Keratinocyte (primary cell): ENCODE results near the gene KIF25. TPM values are rescaled to one million over a fixed set of nuclear protein-coding genes. Genes with fewer than 3 reads are reported as not detected.

Source experiments
- DNase-seq: peaks from one replicate; pipeline ENCODE4 v3.0.0-alpha.2; 2011; ENCODE audit warnings: low read depth, missing footprints, low spot score
- FAIRE-seq: peaks from 2 replicates; lab custom pipeline; 2011; peaks lifted over from hg19 to GRCh38; lab: Jason Lieb, UNC
- H2AFZ ChIP-seq: 2 replicates; pipeline ENCODE4 v1.6.0; 2012; ENCODE audit warnings: low read length, control low read depth, inconsistent platforms; ENCODE audit not compliant: control insufficient read depth
- H3K27ac ChIP-seq: 2 replicates; pipeline ENCODE4 v1.5.1; 2011; ENCODE audit warnings: low read length; ENCODE audit not compliant: control insufficient read depth, insufficient read depth
- H3K27me3 ChIP-seq: 3 replicates; pipeline ENCODE4 v1.6.0; 2011; ENCODE audit warnings: low read length; ENCODE audit not compliant: control insufficient read depth, insufficient read depth; ENCODE audit errors: extremely low read depth
- H3K36me3 ChIP-seq, 2 experiments: 2 replicates in 1 of 2; 3 replicates in 1 of 2; pipeline ENCODE4 v1.5.1; 2011; ENCODE audit warnings: low read length in 2 of 2, mild to moderate bottlenecking in 1 of 2; ENCODE audit not compliant: control insufficient read depth in 2 of 2, insufficient read depth in 2 of 2; ENCODE audit errors: extremely low read depth in 1 of 2
- H3K4me1 ChIP-seq: 3 replicates; pipeline ENCODE4 v1.5.1; 2011; ENCODE audit warnings: low read length; ENCODE audit not compliant: control insufficient read depth, insufficient read depth; ENCODE audit errors: extremely low read depth
- H3K4me2 ChIP-seq: 3 replicates; pipeline ENCODE4 v1.6.0; 2011; ENCODE audit warnings: low read depth, low read length; ENCODE audit not compliant: control insufficient read depth, insufficient read depth; ENCODE audit errors: extremely low read depth
- H3K4me3 ChIP-seq, 3 experiments: fragments of 200-600 bp in 1 of 3; sonication (generic) in 1 of 3; 2 replicates in 2 of 3; 3 replicates in 1 of 3; pipeline ENCODE4 v1.5.1; 2011 to 2016; ENCODE audit warnings: low read length in 3 of 3, mild to moderate bottlenecking in 3 of 3, control low read depth in 2 of 3, inconsistent platforms in 1 of 3, low read depth in 1 of 3, mixed read lengths in 1 of 3, mixed run types in 1 of 3, moderate library complexity in 1 of 3; ENCODE audit not compliant: control insufficient read depth in 2 of 3, insufficient read depth in 2 of 3; ENCODE audit errors: extremely low read depth in 1 of 3
- H3K79me2 ChIP-seq: 2 replicates; pipeline ENCODE4 v1.6.0; 2012; ENCODE audit warnings: low read length; ENCODE audit not compliant: control insufficient read depth, insufficient read depth
- H3K9ac ChIP-seq: 3 replicates; pipeline ENCODE4 v1.6.0; 2011; ENCODE audit warnings: low read length; ENCODE audit not compliant: control insufficient read depth, insufficient read depth; ENCODE audit errors: extremely low read depth
- H3K9me1 ChIP-seq: 3 replicates; pipeline ENCODE4 v1.6.0; 2011; ENCODE audit warnings: low read length; ENCODE audit not compliant: control insufficient read depth, insufficient read depth; ENCODE audit errors: extremely low read depth
- H3K9me3 ChIP-seq: 2 replicates; pipeline ENCODE4 v1.5.1; 2012; ENCODE audit warnings: low read depth, low read length; ENCODE audit not compliant: control insufficient read depth
- H4K20me1 ChIP-seq: 3 replicates; pipeline ENCODE4 v1.6.0; 2011; ENCODE audit warnings: low read length; ENCODE audit not compliant: control insufficient read depth, insufficient read depth; ENCODE audit errors: extremely low read depth
- EZH2 ChIP-seq: IDR thresholded peaks from one replicate; pipeline ENCODE4 v1.6.1; 2012; ENCODE audit warnings: inconsistent platforms, mild to moderate bottlenecking, low read length, moderate library complexity
- dilution Hi-C: fragments of 300-500 bp; cut with MboI; formaldehyde crosslinking; loops from one replicate; pipeline ENCODE4 v1.7.0; 2020; ENCODE audit warnings: low sequenced_read_pairs; ENCODE audit not compliant: extremely low pct_ligation_motif_present
- polyA plus RNA-seq, 5 experiments: library from polyadenylated mRNA; depleted of rRNA in 3 of 5; stranded (reverse) in 3 of 5; stranded (forward) in 1 of 5; unstranded in 1 of 5; fragments of >200 nt; gene quantifications; 1 replicate in 1 of 5; 2 replicates in 3 of 5; 3 replicates in 1 of 5; pipeline versions ENCODE4 v1.2.1 to v1.2.3, GENCODE V29; 2011 to 2012; ENCODE audit warnings: missing spikeins in 2 of 5, low read depth in 1 of 5, low replicate concordance in 1 of 5
- TF ChIP-seq, protein P1 (sequence below), 3 experiments: IDR thresholded peaks in 1 of 3; conservative IDR thresholded peaks in 1 of 3; optimal IDR thresholded peaks in 1 of 3; 2 replicates in 2 of 3; 3 replicates in 1 of 3; pipeline versions ENCODE3 to v1.5.1; 2011; ENCODE audit warnings: low read length in 3 of 3, mild to moderate bottlenecking in 3 of 3, moderate library complexity in 2 of 3, control low read depth in 1 of 3, inconsistent platforms in 1 of 3; ENCODE audit not compliant: insufficient read depth in 2 of 3; ENCODE audit errors: extremely low read depth in 1 of 3

Gene KIF25
- polyA plus RNA-seq, 1 donor (not counting 4 experiments of a cell fraction or from before 2014, with no cell fraction given): not detected

DNA sequence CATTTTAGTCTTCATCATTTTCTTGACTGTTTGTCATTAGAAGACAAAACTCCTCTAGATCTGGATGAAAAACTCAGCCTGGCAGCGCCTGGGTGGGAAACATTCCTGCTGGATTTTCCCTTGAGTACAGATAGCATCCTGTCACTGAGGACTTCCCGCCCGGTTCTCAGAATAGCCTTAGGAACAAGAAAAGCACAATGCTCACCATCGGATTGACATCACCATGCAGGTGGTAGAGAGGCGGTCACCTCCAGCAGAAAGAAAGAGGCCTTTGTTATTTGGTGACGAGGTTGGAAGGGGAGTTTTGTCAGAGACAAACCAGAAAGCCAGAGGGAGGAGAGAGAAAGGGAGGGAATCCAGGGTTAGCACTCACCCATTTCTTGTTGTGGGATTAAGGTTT lies 39.8 kb downstream of the KIF25 start:
- Histone ChIP-seq H3K4me3 (no peak overlapping the region), H3K4me1 (peaks cover 10% of the 10 kb centered on the region), H2AFZ (no peak overlapping the region), H3K9ac (no peak overlapping the region), H3K79me2 (no peaks in the 10 kb centered on the region), H3K4me2 (no peak overlapping the region), H4K20me1 (no peaks in the 10 kb centered on the region), H3K9me1 (no peaks in the 10 kb centered on the region), H3K36me3 (no peaks in the 10 kb centered on the region), H3K27me3 (peaks cover 20% of the 10 kb centered on the region), H3K9me3 (peaks cover 7% of the 10 kb centered on the region), H3K27ac (no peak overlapping the region)
- DNase-seq (no peak), FAIRE-seq (no peak)
- dilution Hi-C loops: no loop called here
- TF ChIP-seq EZH2: no peak
- TF ChIP-seq, protein P1, sequence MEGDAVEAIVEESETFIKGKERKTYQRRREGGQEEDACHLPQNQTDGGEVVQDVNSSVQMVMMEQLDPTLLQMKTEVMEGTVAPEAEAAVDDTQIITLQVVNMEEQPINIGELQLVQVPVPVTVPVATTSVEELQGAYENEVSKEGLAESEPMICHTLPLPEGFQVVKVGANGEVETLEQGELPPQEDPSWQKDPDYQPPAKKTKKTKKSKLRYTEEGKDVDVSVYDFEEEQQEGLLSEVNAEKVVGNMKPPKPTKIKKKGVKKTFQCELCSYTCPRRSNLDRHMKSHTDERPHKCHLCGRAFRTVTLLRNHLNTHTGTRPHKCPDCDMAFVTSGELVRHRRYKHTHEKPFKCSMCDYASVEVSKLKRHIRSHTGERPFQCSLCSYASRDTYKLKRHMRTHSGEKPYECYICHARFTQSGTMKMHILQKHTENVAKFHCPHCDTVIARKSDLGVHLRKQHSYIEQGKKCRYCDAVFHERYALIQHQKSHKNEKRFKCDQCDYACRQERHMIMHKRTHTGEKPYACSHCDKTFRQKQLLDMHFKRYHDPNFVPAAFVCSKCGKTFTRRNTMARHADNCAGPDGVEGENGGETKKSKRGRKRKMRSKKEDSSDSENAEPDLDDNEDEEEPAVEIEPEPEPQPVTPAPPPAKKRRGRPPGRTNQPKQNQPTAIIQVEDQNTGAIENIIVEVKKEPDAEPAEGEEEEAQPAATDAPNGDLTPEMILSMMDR (optimal IDR thresholded peaks at IDR 0.05 in 1 of 3, IDR thresholded peaks at IDR 0.05 in 1 of 3, conservative IDR thresholded peaks at IDR 0.05 in 1 of 3; ENCODE audit: extremely low read depth in 1 of 3, insufficient read depth in 2 of 3, low read length in 3 of 3): no peak

DNA sequence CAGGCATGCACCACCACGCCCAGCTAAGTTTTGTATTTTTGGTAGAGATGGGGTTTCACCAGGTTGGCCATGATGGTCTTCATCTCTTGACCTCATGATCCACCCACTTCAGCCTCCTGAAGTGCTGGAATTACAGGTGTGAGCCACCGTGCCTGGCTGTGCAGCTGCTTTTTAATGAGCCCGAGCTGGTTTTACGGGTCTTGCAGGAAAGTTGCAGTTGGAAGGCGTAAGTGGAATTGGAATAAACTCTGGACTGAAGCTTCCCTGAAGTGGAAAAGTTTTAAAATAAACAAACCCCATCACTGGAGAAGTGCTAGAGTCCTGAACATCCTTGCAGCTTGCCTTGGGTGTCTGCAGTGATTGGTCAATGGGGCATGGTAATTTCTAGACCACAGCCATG lies 40.4 kb downstream of the KIF25 start:
- Histone ChIP-seq H3K4me3 (no peak overlapping the region), H3K27ac (no peak overlapping the region), H3K9me1 (no peaks in the 10 kb centered on the region), H4K20me1 (no peaks in the 10 kb centered on the region), H2AFZ (no peak overlapping the region), H3K4me2 (no peak overlapping the region), H3K9ac (no peak overlapping the region), H3K27me3 (peaks cover 20% of the 10 kb centered on the region), H3K36me3 (no peaks in the 10 kb centered on the region), H3K79me2 (no peaks in the 10 kb centered on the region), H3K9me3 (peaks cover 7% of the 10 kb centered on the region), H3K4me1 (peaks cover 10% of the 10 kb centered on the region)
- DNase-seq (no peak), FAIRE-seq (no peak)
- TF ChIP-seq EZH2: no peak
- TF ChIP-seq, protein P1 (optimal IDR thresholded peaks at IDR 0.05 in 1 of 3, IDR thresholded peaks at IDR 0.05 in 1 of 3, conservative IDR thresholded peaks at IDR 0.05 in 1 of 3; ENCODE audit: extremely low read depth in 1 of 3, insufficient read depth in 2 of 3, low read length in 3 of 3): no peak
- dilution Hi-C loops: no loop called here
